T-cell (primary cell): Measurements from ENCODE around the gene STX12. TPM values are rescaled to one million over a fixed set of nuclear protein-coding genes. Genes with fewer than 3 reads are reported as not detected.

Experiments
- ATAC-seq, 4 experiments: fragments of 200-7000 bp in 3 of 4; fragments of 150-1000 bp in 1 of 4; cut with Tn5 transposase; replicated peaks in 1 of 4; 1 replicate in 3 of 4; 2 replicates in 1 of 4; pipeline ENCODE4 v1.10.0; 2021; ENCODE audit warnings: moderate library complexity in 3 of 4, mild to moderate bottlenecking in 2 of 4, moderate number of reproducible peaks in 1 of 4
- CTCF ChIA-PET, 2 donors: fragments of 300-600 bp; sonication (Branson Sonifier 250); formaldehyde crosslinking; loops; one replicate each; lab custom pipeline; 2022; ENCODE audit warnings: antibody characterized with exemption in 2 of 2; lab: Charles Lee
- POLR2A ChIA-PET, 2 donors: fragments of 300-600 bp; sonication (Branson Sonifier 250); formaldehyde crosslinking; loops; one replicate each; lab custom pipeline; 2022; ENCODE audit warnings: antibody characterized with exemption in 2 of 2; lab: Charles Lee
- DNase-seq, 35 experiments: peaks; one replicate each; pipeline versions ENCODE4 v3.0.0 to v3.0.0-alpha.2; 2013 to 2023
- H3K27ac ChIP-seq: one replicate; pipeline ENCODE4 v1.5.1; 2013; ENCODE audit warnings: low read length
- H3K27me3 ChIP-seq, 2 experiments: replicated peaks in 1 of 2; 1 replicate in 1 of 2; 2 replicates in 1 of 2; pipeline versions ENCODE4 v1.6.1 to v1.7.0; 2013; ENCODE audit warnings: low read length in 1 of 2, mixed read lengths in 1 of 2; ENCODE audit not compliant: control insufficient read depth in 2 of 2, insufficient read depth in 2 of 2; ENCODE audit errors: extremely low read depth in 1 of 2
- H3K36me3 ChIP-seq, 2 donors: 1 replicate in 1 of 2; 2 replicates in 1 of 2; pipeline versions ENCODE4 v1.6.1 to v1.7.0; 2013; ENCODE audit warnings: low read length in 1 of 2; ENCODE audit not compliant: control insufficient read depth in 2 of 2, insufficient read depth in 1 of 2; ENCODE audit errors: extremely low read depth in 1 of 2
- H3K4me1 ChIP-seq, 2 experiments: 1 replicate in 1 of 2; 2 replicates in 1 of 2; pipeline versions ENCODE4 v1.6.1 to v1.7.0; 2013; ENCODE audit warnings: low read length in 2 of 2, mixed read lengths in 1 of 2; ENCODE audit not compliant: insufficient read depth in 2 of 2, control insufficient read depth in 1 of 2; ENCODE audit errors: extremely low read depth in 1 of 2
- H3K4me3 ChIP-seq, 2 donors: 1 replicate in 1 of 2; 2 replicates in 1 of 2; pipeline versions ENCODE4 v1.5.1 to v1.7.0; 2013; ENCODE audit warnings: mild to moderate bottlenecking in 2 of 2, low read length in 1 of 2, moderate library complexity in 1 of 2; ENCODE audit not compliant: control insufficient read depth in 1 of 2; ENCODE audit errors: extremely low read depth in 1 of 2
- H3K9me3 ChIP-seq: 2 replicates; pipeline ENCODE4 v1.7.0; 2013
- H3K27ac Mint-ChIP-seq, 2 donors: one replicate each; pipeline ENCODE4 v1.8.0; 2020 to 2021; ENCODE audit warnings: mild to moderate bottlenecking in 2 of 2, mixed read lengths in 2 of 2
- H3K27me3 Mint-ChIP-seq, 2 donors: one replicate each; pipeline ENCODE4 v1.8.0; 2021 to 2022; ENCODE audit warnings: mixed read lengths in 2 of 2
- H3K36me3 Mint-ChIP-seq: one replicate; pipeline ENCODE4 v1.8.0; 2021; ENCODE audit warnings: mixed read lengths
- H3K4me1 Mint-ChIP-seq, 3 donors: one replicate each; pipeline ENCODE4 v1.8.0; 2020 to 2022; ENCODE audit warnings: mixed read lengths in 3 of 3, mild to moderate bottlenecking in 1 of 3
- H3K4me3 Mint-ChIP-seq, 3 donors: one replicate each; pipeline ENCODE4 v1.8.0; 2020 to 2022; ENCODE audit warnings: mild to moderate bottlenecking in 3 of 3, mixed read lengths in 3 of 3, moderate library complexity in 3 of 3
- H3K9me3 Mint-ChIP-seq, 3 donors: one replicate each; pipeline ENCODE4 v1.8.0; 2020 to 2022; ENCODE audit warnings: mixed read lengths in 3 of 3
- WGBS: methylation state at CpG from one replicate; pipeline ENCODE4 v1.1.5; 2013; ENCODE audit warnings: missing lambda C conversion rate; ENCODE audit not compliant: insufficient coverage; 5-methylcytosine and 5-hydroxymethylcytosine counted together
- total RNA-seq, 35 experiments: library from RNA in 6 of 35; stranded (reverse) in 6 of 35; fragments of 120-200 nt in 1 of 35; gene quantifications; one replicate each; pipeline versions ENCODE4 v1.2.1 to v1.2.4 and lab custom pipeline; 2013 to 2026

STX12 gene
- total RNA-seq, 5 donors from 2014 or later (not counting 1 experiment from before 2014, with no cell fraction given) = 21.2 to 31.4 (median 27.4) TPM

- ATAC-seq (no peak), DNase-seq (no peak)
- Mint-ChIP-seq H3K9me3 (no peaks in the 10 kb centered on the region), H3K36me3 (no peaks in the 10 kb centered on the region), H3K27ac (peak overlapping the region; percentile 62 to 71), H3K4me1 (peaks cover 28 to 65% (median 58%) of the 10 kb centered on the region in 3 donors), H3K4me3 (peak overlapping the region in 1 of 3 donors; percentile 60), H3K27me3 (no peaks in the 10 kb centered on the region)
- H3K36me3 ChIP-seq = no peaks in the 10 kb centered on the region
- H3K27ac ChIP-seq = peak overlapping the region; percentile 32
- H3K27me3 ChIP-seq = no peaks in the 10 kb centered on the region
- peaks cover 20 to 47% of the 10 kb centered on the region in 2 experiments for H3K4me1 ChIP-seq
- POLR2A ChIA-PET = interaction anchor here (0.7 kb wide), 2 partner anchors 42 to 599 kb away, joined by 4 to 6 read pairs; no protein-coding TSS in a partner anchor
- no peaks in the 10 kb centered on the region for H3K9me3 ChIP-seq
- CTCF ChIA-PET = interaction anchor here in 1 of 2 donors (1.1 kb wide), 1 partner anchor 12 kb away, joined by 3 read pairs; no protein-coding TSS in a partner anchor
- H3K4me3 ChIP-seq = no peak overlapping the region
- WGBS = 100% methylated on average over 1 of the region's 1 CpG
Measured at GRCh38 chr1:27863538-27863915, 90.5 kb downstream of the STX12 start.

GRCh38 chr1:27864264-27864895 lies 91.4 kb downstream of the STX12 start:
- Mint-ChIP-seq H3K4me1 (peaks cover 36 to 65% (median 58%) of the 10 kb centered on the region in 3 donors), H3K27ac (peak overlapping the region; percentile 94 to 96), H3K4me3 (peak overlapping the region in 1 of 3 donors; percentile 60), H3K9me3 (no peaks in the 10 kb centered on the region), H3K27me3 (no peaks in the 10 kb centered on the region), H3K36me3 (no peaks in the 10 kb centered on the region)
- WGBS = 72% methylated on average over 6 of the region's 8 CpGs
- peak in 1 of 4 experiments; percentile 64 for ATAC-seq
- Histone ChIP-seq H3K4me3 (no peak overlapping the region), H3K27ac (peak overlapping the region; percentile 32), H3K4me1 (peaks cover 26 to 53% of the 10 kb centered on the region in 2 experiments), H3K9me3 (no peaks in the 10 kb centered on the region), H3K36me3 (no peaks in the 10 kb centered on the region), H3K27me3 (no peaks in the 10 kb centered on the region)
- POLR2A ChIA-PET = interaction anchor here (0.7 kb wide), 2 partner anchors 41 to 599 kb away, joined by 4 to 6 read pairs; no protein-coding TSS in a partner anchor
- DNase-seq = peak in 2 of 35 experiments; percentile 20 to 61
- CTCF ChIA-PET = interaction anchor here in 1 of 2 donors (0.7 to 1.1 kb wide), 3 partner anchors 11 to 22 kb away, joined by 3 to 4 read pairs (median 3); no protein-coding TSS in a partner anchor

- WGBS = 87% methylated on average over 5 of the region's 10 CpGs
- POLR2A ChIA-PET = no interaction called here
- CTCF ChIA-PET = interaction anchor here in 1 of 2 donors (1.0 kb wide), 1 partner anchor 17 kb away, joined by 4 read pairs; no protein-coding TSS in a partner anchor
Measured at GRCh38 chr1:27865821-27866220, 92.8 kb downstream of the STX12 start.

GRCh38 chr1:27868556-27868931 lies 95.5 kb downstream of the STX12 start:
- peak overlapping the region; percentile 68 to 82 (median 71) for H3K4me3 Mint-ChIP-seq
- CTCF ChIA-PET = no interaction called here

More at GRCh38 chr1:27865821-27866220, 92.8 kb downstream of the STX12 start:
- ATAC-seq (no peak), DNase-seq (no peak)
- Mint-ChIP-seq H3K27me3 (no peaks in the 10 kb centered on the region), H3K27ac (peak overlapping the region; percentile 44 to 100), H3K4me3 (no peak overlapping the region), H3K36me3 (no peaks in the 10 kb centered on the region), H3K9me3 (no peaks in the 10 kb centered on the region), H3K4me1 (peaks cover 42 to 70% (median 61%) of the 10 kb centered on the region in 3 donors)
- no peaks in the 10 kb centered on the region for H3K9me3 ChIP-seq
- no peak overlapping the region for H3K4me3 ChIP-seq
- no peaks in the 10 kb centered on the region for H3K27me3 ChIP-seq
- H3K36me3 ChIP-seq = no peaks in the 10 kb centered on the region
- no peak overlapping the region for H3K27ac ChIP-seq
- H3K4me1 ChIP-seq = peaks cover 35 to 67% of the 10 kb centered on the region in 2 experiments

GRCh38 chr1:27868932-27869718 lies 96.1 kb downstream of the STX12 start:
- H3K36me3 Mint-ChIP-seq = no peaks in the 10 kb centered on the region
- H3K27ac ChIP-seq = peak overlapping the region; percentile 87
- POLR2A ChIA-PET = interaction anchor here (0.5 to 0.9 kb wide), 3 partner anchors 27 to 774 kb away, joined by 3 to 10 read pairs (median 5); partner anchors contain the start of gene TAF12 (in 1 of the 2)
- no peaks in the 10 kb centered on the region for H3K36me3 ChIP-seq
- peak overlapping the region; percentile 68 to 82 (median 71) for H3K4me3 Mint-ChIP-seq
- H3K4me3 ChIP-seq = peak overlapping the region; percentile 55 to 77
- H3K4me1 ChIP-seq = peaks cover 24 to 75% of the 10 kb centered on the region in 2 experiments
- CTCF ChIA-PET = no interaction called here
- no peaks in the 10 kb centered on the region for H3K9me3 Mint-ChIP-seq
- WGBS = 10% methylated on average over 6 of the region's 16 CpGs
- H3K9me3 ChIP-seq = no peaks in the 10 kb centered on the region
- ATAC-seq = peak; percentile 73 to 85 (median 78)
- DNase-seq = peak; percentile 39 to 85 (median 67)
- peak overlapping the region; percentile 98 to 100 for H3K27ac Mint-ChIP-seq
- H3K27me3 Mint-ChIP-seq = no peaks in the 10 kb centered on the region
- peaks cover 38 to 63% (median 50%) of the 10 kb centered on the region in 3 donors for H3K4me1 Mint-ChIP-seq
- no peaks in the 10 kb centered on the region for H3K27me3 ChIP-seq

More at GRCh38 chr1:27868556-27868931, 95.5 kb downstream of the STX12 start:
- Histone ChIP-seq H3K9me3 (no peaks in the 10 kb centered on the region), H3K4me1 (peaks cover 29 to 75% of the 10 kb centered on the region in 2 experiments), H3K36me3 (no peaks in the 10 kb centered on the region), H3K27ac (peak overlapping the region; percentile 87), H3K4me3 (peak overlapping the region; percentile 55 to 77), H3K27me3 (no peaks in the 10 kb centered on the region)
- peak overlapping the region; percentile 98 to 100 for H3K27ac Mint-ChIP-seq
- WGBS = 85% methylated on average over 9 of the region's 11 CpGs
- ATAC-seq = no peak
- no peaks in the 10 kb centered on the region for H3K27me3 Mint-ChIP-seq
- no peaks in the 10 kb centered on the region for H3K9me3 Mint-ChIP-seq
- no peaks in the 10 kb centered on the region for H3K36me3 Mint-ChIP-seq
- POLR2A ChIA-PET = no interaction called here
- no peak for DNase-seq
- peaks cover 40 to 62% (median 52%) of the 10 kb centered on the region in 3 donors for H3K4me1 Mint-ChIP-seq

GRCh38 chr1:27869719-27870085 lies 96.7 kb downstream of the STX12 start:
- no CpG with 5 or more reads among the region's 1 CpG for WGBS
- Histone ChIP-seq H3K4me3 (peak overlapping the region; percentile 55 to 77), H3K36me3 (no peaks in the 10 kb centered on the region), H3K4me1 (peaks cover 24 to 75% of the 10 kb centered on the region in 2 experiments), H3K27ac (peak overlapping the region; percentile 87), H3K9me3 (no peaks in the 10 kb centered on the region), H3K27me3 (no peaks in the 10 kb centered on the region)
- Mint-ChIP-seq H3K4me3 (peak overlapping the region; percentile 68 to 82 (median 71)), H3K9me3 (no peaks in the 10 kb centered on the region), H3K27ac (peak overlapping the region; percentile 98 to 100), H3K36me3 (no peaks in the 10 kb centered on the region), H3K4me1 (peaks cover 34 to 63% (median 47%) of the 10 kb centered on the region in 3 donors), H3K27me3 (no peaks in the 10 kb centered on the region)
- ChIA-PET CTCF (no interaction called here), POLR2A (interaction anchor here (0.5 to 0.9 kb wide), 2 partner anchors 47 to 774 kb away, joined by 5 to 10 read pairs; partner anchors contain the start of gene TAF12 (in 1 of the 2))
- DNase-seq (no peak), ATAC-seq (no peak)
